HG03469 (cell line): ENCODE data around the gene KRCC1.
"Not testable (repeated sequence)": the region's sequence is repeated elsewhere in the genome, so short reads cannot be mapped to it uniquely, and the experiment has no call there.

Source experiments
- ATAC-seq: cut with Tn5 transposase; IDR thresholded peaks from one replicate; pipeline ENCODE4 v1.9.1; 2021; ENCODE audit warnings: mild to moderate bottlenecking, moderate library complexity, moderate number of reproducible peaks; ENCODE audit not compliant: unreplicated experiment

KRCC1 gene

GRCh38 chr2:88005776-88006175 lies 49.8 kb downstream of the KRCC1 start:
- no peak for ATAC-seq

DNA sequence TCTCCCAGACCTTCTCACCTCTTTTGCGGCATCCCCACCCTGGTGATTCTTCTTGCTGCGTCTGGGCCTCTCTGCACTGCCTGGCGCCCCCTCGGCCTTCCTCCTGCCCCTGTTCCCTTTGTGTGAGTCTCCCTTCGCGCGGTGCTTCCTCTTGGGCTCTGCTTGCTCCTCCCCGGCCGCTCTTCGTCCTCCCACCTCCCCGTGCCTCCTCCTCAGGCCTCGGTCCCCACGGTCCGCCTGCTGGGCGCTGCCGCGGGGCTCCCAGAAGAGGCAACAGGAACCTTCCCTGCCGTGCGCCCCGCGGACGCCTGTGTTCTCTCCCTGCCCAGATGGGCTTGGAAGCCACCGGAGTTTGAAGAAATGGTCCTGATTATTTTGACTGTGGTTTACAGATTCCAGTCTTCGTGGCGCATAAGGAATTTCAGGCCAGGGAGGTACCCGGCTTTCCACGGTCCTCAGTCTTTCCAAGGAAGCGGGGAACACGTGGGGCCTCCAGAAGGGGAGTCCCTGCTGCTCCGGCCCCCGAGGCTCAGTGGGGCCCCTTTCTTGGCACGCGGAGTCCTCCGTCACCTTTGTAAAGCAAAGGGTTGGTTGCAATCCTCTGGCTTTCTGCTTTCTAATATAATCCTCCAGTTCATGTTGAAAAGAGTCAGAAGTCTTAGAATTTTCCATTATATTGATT lies 52.4 kb downstream of the KRCC1 start:
- ATAC-seq, result no peak

DNA sequence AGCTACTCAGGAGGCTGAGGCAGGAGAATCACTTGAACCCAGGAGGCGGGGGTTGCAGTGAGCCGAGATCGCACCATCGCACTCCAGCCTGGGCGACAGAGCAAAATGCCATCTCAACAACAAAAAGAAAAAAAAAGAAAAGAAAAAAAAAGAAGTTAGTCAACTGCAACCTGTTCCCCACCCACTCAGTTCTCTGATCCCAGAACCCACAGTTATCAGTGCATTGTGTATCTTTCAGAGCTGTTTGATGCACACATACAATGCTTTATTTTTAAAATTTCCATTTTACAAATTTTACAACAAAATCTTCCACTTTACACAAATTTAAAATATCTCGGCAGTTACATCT lies 53.2 kb downstream of the KRCC1 start:
- ATAC-seq, result no peak

DNA sequence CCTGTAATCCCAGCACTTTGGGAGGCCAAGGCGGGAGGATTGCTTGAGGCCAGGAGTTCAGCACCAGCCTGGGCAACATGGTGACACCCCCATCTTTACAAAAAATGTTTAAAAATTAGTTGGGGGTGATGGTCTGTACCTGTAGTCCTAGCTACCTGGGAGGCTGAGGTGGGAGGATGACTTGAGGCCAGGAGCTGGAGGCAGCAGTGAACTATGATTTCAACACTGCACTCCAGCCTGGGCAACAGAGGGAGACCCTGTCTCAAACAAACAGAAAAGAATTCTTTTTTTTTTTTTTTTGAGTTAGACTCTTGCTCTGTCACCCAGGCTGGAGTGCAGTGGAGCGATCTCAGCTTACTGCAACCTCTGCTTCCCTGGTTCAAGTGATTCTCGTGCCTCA lies 55.1 kb downstream of the KRCC1 start:
- ATAC-seq, result not testable (repeated sequence)

DNA sequence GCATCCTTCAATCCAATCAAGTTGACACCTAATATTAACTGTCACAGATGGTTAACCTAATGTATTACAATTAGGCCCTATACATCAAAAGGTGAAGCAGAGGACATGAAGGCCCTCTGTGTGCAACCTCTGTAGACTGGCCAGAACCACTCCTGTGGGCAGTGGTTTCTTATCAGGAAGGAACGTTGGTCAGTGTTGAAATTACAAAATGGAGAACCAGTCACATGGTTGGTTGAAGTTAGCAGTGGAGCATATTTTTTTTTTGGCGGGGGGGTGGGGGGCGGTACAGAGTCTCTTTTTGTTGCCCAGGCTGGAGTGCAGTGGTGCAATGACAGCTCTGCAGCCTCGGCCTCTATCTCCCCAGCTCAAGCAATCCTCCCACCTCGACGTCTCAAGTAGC lies 59.0 kb downstream of the KRCC1 start:
- ATAC-seq, result no peak

DNA sequence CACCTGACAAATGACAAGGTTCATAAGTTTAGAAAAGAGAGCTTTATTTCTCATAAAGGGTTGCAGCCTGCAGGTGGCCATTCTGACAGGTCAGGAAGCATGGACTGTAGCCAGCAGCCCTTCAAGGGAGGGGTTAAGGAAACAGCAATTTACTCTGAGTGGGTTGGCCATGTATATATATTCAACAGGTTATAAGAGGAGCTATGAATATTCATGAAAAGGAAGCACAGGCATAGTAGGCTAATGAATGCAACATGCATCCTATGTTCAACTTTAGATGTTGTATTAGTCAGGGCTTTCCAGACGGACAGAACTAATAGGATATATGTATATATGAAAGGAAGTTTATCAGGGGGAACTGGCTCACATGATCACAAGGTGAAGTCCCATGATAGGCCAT lies 59.8 kb downstream of the KRCC1 start:
- ATAC-seq, result no peak

- ATAC-seq, result not testable (repeated sequence)
Measured at GRCh38 chr2:87994304-87994850, 61.2 kb downstream of the KRCC1 start.

- ATAC-seq, result not testable (repeated sequence)
Measured at GRCh38 chr2:87992569-87992968, 63.0 kb downstream of the KRCC1 start.

DNA sequence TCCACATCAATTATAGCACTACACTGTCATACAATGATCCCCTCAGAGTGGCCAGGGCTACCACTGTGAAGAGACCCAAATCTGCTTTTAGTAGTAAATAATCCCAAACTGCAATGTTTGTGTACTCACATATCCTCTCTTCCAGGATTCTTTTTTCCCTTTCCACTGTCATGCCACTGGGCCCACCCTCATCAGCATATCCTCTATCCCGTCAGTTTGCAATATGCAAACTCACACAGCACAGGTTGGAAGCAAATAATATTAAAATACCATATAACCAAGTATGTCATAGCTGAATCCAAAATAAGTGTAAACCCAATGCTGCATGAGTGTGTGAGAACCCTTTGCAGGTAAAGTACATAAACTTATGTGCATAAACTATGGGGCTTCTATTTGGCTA lies 68.1 kb downstream of the KRCC1 start:
- ATAC-seq, result not testable (repeated sequence)

GRCh38 chr2:87985902-87986301 lies 69.7 kb downstream of the KRCC1 start:
- ATAC-seq, result not testable (repeated sequence)

DNA sequence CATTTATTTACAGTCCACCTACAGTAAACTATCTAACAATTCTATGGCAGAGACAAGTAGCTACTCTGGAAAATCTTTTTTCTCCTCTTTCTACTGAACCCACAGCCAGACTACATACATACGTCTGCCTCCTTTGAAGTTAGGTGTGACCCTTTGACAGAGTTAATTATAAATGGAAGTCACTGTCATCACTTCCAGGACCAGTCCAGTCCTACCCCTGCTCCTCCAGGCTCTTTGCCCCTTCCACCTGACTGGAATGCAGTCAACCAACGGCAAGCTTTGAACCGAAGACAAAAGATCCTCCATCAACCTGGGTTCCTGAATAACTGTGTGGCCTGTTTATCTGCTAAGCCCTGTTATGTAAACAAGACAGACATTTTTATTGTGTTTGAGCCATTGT lies 74.4 kb downstream of the KRCC1 start:
- ATAC-seq, result not testable (repeated sequence)
